ENCODE measurements around the gene LARP4B.
A peak's percentile ranks its signal among the peaks of the same experiment; 100 is the strongest.
"Not testable (repeated sequence)": the region's sequence is repeated elsewhere in the genome, so short reads cannot be mapped to it uniquely, and the experiment has no call there.

The LARP4B gene

DNA sequence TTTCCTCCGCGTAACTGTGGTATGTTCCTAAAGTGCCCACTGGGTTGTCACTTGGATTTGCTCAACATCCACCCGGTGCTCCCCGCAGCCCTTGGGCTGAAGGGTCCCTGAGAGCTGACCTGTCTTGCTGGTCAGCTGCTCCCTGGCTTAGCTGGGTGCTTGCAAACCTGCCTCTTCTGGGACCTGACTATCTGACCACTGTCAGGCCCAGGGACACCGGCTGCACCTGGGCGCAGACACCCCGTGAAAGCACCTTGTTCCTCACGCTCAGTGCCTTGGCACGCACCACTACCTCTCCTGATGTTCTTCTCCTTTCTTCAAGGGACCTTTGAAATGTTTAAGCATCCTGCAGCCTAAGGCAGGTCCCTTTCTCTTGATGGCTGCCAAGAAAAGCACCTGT lies 26.6 kb upstream of the LARP4B start:
- no peak for DNase-seq (ENCODE audit: low spot score)

DNA sequence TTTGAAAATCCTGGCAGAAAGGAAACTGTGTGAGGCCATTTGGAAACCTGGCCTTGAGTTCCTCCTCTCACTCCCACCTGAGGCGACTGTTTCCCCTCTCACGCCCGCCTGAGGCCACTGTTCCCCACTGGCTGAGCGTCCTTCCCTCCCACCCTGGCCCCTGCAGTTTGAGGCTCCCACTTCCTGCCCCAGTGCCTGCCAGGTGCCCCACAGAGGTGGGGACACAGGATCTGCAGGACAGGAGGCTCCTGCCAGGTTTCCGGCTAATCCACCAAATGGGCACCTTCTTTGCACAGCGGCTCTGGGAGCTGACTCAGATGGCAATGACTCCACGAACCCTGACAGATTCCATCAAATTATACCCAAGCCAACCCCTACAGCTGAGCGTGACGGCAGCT lies 24.3 kb upstream of the LARP4B start:
- DNase-seq (ENCODE audit: low spot score), result no peak

DNA sequence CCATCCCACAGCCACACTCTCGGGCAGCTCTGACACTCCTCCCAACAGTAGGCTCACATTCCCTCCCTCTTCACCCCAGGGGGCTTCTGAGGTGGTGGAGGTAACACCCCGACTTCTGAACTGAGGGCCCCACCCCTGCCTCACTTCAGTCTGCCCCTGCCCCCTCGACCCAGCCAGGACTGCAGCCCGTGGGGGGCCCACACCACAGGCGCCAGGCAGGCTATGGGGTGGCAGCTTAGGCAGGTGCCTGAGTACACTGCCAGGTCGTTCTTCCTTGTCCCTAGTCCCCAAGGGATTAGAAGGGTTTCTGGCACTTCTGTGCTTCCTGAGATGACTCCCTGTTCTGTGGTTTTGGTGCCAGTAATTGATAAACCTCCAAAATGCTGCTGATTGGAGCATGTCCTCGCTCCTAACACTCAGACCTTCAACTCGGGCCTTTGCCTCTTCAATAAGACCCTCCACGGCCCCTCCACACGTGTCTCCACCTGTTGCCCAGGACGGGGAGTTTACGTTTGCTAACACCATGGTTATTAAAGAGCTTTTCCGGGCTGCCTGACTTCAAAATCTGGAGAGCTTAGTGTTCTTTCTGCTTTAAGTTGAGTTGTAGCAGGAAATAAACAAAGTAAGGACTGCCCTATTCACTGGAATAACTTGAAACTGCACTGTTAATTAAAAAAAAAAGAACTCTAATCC lies 23.8 kb upstream of the LARP4B start:
- DNase-seq (ENCODE audit: low spot score), result no peak

- no peak for DNase-seq (ENCODE audit: low spot score)
These were observed 22.9 kb upstream of the LARP4B start for GRCh38 chr10:954396-954795.

DNA sequence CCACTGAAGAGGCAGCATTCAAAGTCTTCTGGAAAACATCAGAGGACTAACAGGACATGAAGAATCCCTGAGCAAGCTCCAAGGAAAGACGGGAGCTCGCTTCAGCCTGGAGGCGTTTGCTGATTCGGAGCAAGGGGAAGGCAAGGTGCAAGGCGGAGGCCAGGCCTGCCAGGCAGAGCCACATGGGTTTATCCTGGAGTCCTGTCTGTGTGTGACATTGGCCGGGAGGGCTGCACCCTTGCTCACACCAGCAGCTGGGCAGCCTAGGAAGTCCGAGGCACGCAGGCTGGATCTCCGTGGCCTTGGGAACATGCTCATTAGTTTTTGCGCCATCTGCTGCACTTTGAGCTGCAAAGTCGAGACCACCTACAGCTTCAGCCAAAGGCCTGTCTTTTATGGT lies 22.3 kb upstream of the LARP4B start:
- no peak for DNase-seq (ENCODE audit: low spot score)

GRCh38 chr10:949446-949845 lies 17.9 kb upstream of the LARP4B start:
- DNase-seq (ENCODE audit: low spot score), result no peak

DNA sequence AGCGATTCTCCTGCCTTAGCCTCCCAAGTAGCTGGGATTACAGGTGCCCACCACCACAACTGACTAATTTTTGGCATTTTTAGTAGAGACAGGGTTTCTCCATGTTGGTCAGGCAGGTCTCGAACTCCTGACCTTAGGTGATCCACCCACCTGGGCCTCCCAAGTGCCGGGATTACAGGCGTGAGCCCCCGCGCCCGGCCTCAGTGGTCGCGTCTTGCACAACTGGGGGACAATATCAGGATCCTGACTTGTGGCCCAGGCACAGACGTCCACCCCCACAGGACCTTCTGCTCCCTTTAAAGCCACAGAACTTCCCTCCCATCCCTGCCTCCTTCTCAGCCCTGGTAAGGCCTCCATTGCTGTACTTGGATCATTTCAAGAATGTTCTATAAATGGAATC lies 16.8 kb upstream of the LARP4B start:
- no peak for DNase-seq (ENCODE audit: low spot score)

DNA sequence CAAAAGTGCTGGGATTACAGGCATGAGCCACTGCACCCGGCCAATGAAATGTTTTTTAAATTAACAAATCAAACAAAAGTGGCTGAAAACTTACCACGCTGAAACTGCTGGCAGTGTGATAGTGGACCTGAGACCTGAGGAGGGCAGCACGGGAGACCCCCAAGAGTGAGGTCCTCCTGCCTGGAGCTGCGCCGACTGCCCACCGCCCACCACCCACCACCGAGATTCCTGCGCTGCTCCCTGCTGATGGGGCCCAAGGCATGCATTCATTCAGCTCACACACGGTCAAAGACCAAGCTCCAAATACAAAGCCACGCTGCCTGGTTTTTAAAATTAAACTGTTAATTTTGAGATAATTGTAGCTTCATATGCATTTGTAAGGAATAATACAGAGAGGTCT lies 16.4 kb upstream of the LARP4B start:
- no peak for DNase-seq (ENCODE audit: low spot score)

GRCh38 chr10:947051-947450 lies 15.5 kb upstream of the LARP4B start:
- no peak for DNase-seq (ENCODE audit: low spot score)

DNA sequence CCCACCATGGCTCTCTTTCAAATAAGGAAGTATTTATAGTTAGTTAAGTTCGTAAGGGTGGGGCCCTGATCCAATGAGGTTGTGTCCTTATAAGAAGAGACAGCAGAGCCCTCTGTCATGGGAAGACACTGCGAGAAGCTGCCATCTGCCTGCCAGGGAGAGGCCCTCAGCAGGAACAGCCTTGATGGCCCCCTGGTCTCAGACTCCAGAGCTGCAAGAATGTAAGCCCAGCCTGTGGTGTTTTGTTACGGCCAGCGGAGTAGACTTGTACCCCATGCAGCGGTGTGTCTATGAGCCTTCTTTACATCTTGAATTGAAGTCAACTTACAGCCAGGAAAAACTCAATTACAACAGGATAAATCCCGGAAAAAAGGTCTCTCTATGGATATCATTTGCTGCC lies 14.3 kb upstream of the LARP4B start:
- no peak for DNase-seq (ENCODE audit: low spot score)

DNA sequence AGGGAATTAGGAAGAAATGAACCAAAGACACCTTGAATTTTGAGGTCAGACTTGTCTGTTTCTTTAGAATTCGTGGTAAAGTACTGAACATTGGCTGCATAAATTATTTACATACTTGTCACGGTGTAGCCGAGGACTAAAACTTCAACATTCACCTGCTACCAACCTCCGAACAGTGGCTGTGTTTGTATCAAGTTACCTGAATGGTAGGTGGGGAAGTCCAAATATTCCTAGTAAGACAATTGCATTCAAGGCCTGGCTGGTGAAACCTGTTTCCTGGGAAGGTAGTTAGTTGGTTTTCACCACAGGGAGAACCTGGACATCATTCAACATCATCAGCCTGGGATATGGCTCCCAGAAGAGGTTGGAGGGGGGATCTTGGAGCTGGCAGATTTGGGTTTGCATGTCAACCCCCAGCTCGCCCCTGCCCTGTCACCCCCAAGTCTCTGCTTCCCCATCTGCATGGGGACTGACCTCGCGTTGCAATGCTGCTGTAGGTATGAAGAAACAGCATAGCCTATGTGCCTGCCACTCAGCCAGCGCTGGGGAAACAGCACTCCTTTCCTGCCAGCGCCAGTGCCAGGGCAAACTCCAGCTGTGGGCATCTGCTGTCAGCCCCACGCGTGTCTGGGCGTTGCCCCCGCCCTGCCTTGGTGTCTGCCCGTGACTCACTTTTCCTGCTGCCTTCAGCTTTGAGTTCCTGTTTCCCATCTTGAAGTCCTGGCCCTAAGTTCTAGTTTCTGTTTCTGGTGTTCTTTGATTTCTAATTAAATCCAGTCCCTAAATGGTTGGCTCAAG lies 12.7 kb upstream of the LARP4B start:
- peak; percentile 89 for DNase-seq (ENCODE audit: low spot score)

GRCh38 chr10:943334-944033 lies 12.0 kb upstream of the LARP4B start:
- no peak for DNase-seq (ENCODE audit: low spot score)

DNA sequence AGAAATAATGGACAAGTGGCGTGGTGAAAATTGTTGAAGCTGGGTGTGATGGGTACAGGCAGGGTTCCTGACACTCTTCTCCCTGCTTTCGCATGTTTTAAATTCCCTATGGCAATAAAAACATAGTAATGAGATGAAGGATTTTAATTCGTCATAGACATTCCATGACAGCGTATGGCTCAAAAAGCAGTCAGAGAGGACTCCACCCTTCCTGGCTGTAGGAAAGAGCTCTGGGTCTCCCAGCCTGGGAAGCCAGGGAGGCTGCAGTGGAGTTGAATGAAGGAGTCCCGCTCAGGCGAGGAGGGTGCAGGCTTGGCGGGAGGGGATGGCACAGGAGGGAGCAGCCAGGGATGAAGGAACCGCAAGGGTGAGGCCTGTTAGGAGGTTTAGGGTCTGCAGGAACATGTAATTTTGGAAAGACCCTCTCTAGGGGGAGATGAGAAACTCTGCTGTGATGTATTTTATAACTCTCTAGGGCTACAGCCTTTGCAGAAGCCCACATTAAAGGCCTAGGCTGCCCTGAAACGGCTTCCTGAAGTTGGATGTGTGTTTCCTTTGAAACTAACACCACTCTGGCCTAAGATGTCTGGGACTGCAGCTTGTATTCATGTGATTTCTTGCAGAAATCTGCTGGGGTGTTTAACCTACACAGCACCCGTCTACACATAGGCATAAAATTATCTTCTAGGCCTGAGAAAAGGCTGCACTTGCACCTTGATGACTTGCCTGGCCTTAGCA lies 7.6 kb upstream of the LARP4B start:
- DNase-seq (ENCODE audit: low spot score), result no peak

- DNase-seq (ENCODE audit: low spot score), result no peak
These were observed 3.4 kb upstream of the LARP4B start for GRCh38 chr10:934746-935406.

DNA sequence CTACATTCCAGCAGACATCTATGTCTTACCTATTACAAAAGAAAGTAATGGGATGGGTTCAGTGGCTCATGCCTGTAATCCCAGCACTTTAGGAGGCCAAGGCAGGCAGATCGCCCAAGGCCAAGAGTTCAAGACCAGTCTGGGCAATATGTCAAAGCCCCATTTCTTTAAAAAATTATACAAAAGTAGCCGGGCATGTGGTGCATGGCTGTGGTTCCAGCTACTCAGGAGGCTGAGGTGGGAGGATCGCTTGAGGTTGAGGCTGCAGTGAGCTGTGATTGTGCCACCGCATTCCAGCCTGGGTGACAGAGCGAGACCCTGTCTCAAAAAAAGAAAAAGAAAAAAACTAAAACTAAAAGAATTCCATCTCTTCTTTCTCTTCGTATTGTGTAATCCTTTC lies 2.7 kb upstream of the LARP4B start:
- DNase-seq (ENCODE audit: low spot score), result not testable (repeated sequence)

DNA sequence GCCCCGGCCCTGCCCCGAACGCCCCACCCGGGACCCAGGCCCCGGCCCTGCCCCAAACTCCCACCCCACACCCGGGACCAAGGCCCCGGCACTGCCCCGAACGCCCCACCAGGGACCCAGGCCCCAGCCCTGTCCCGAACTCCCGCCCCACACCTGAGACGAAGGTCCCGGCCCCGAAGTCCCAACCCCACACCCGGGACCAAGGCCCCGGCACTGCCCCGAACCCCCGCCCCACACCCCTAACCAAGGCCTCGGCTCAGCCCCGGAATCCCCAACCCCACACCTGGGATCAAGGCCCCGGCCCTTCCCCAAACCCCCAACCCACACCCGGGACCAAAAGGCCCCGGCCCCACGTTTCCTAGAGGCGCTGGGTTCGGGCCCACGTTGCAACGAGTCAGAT lies 1.1 kb upstream of the LARP4B start:
- DNase-seq (ENCODE audit: low spot score), result no peak

DNA sequence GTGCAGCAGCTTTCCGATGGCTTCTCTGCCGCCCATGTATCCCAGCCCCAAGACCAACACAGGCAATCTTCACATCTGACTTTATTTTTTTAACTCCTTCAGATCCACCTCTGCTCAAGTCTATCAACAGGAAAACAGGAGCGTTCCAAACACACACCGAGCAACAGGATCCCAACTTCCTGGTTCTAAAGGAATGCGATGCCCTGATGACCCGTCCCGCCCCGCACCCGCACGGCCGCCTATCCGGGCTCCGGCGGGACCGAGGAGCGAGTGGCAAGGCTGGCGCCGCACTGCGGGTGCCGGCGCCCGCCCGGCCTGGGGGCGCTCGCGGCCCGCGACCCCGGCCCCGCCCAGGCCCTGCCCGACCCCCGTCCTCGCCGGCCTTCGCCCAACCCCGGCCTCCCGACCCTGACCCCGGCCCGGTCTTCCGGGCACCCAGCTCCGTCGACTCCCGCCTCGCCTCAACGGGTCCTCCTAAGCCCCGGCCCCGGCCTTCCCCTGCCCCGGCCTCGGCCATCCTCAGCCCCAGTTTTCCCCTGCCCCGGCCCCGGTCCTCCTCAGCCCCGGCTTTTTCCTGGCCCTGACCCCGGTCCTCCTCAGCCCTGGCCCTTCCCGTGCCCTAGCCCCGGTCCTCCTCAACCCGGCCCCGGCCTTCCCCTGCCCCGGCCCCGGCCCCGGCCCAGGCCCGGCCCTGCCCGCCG lies 730 bp downstream of the LARP4B start:
- peak; percentile 70 for DNase-seq (ENCODE audit: low spot score)

DNA sequence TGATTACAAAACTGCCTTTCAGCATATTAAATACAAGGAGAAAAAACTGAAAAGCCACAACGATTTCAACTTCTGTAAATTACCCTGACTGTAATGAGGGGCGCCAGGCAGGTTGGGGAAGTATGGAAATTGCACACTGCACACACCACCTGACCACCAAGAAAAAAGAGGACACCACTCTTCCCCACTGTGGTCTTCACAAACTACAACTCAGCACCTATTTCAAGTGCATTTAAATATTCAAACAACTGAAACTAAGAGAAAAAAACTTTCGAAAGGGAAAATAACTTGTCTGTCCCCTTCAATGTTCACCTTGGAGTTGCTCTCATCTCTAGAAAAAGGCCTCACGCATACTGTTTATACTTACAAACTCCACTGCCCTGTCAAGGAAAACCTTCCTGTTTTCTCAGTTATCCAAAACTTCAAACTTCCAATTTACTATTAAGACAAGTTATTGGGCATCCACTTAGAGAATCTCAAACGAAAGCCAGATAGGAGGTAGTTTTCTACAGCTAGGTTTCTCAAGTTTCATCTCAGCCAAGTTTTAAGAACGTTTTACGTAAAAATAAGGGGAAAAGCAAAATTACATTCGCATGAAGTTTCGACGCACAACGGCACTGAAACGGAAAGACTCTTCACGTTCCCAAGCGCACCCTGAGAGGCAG lies 1.4 kb downstream of the LARP4B start:
- DNase-seq (ENCODE audit: low spot score), result no peak

DNA sequence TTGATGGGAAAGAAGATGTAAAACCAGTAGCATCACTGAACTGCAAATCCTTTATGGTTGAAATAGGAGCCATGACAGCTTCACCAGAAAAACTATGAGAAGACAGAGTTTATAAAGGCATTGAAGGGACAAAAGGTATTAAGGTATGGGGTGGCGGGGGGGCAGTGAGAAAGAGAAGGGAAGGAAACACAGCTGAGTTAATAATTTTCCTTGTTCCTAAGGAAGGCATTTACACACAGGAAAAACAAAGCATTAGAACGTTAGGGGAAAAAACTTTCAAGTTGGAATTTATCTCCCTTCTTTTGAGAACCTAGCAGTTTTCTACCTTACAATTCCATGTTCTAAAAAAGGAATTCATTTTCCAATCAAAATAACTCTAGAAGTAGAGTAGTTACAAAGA lies 4.4 kb downstream of the LARP4B start:
- no peak for DNase-seq (ENCODE audit: low spot score)

- DNase-seq (ENCODE audit: low spot score), result no peak
These were observed 5.3 kb downstream of the LARP4B start for GRCh38 chr10:926075-926698.
